GM12874 (cell line): ENCODE measurements around the gene METTL23.

Experiments used
- TF ChIP-seq, protein P1 (sequence below): IDR thresholded peaks from 2 replicates; pipeline ENCODE4 v1.5.1; 2011; ENCODE audit warnings: low read depth, mild to moderate bottlenecking, control low read depth, low read length, moderate library complexity; ENCODE audit not compliant: insufficient read depth

The METTL23 gene

GRCh38 chr17:76781056-76781982 lies 54.7 kb downstream of the METTL23 start:
- TF ChIP-seq, protein P1, sequence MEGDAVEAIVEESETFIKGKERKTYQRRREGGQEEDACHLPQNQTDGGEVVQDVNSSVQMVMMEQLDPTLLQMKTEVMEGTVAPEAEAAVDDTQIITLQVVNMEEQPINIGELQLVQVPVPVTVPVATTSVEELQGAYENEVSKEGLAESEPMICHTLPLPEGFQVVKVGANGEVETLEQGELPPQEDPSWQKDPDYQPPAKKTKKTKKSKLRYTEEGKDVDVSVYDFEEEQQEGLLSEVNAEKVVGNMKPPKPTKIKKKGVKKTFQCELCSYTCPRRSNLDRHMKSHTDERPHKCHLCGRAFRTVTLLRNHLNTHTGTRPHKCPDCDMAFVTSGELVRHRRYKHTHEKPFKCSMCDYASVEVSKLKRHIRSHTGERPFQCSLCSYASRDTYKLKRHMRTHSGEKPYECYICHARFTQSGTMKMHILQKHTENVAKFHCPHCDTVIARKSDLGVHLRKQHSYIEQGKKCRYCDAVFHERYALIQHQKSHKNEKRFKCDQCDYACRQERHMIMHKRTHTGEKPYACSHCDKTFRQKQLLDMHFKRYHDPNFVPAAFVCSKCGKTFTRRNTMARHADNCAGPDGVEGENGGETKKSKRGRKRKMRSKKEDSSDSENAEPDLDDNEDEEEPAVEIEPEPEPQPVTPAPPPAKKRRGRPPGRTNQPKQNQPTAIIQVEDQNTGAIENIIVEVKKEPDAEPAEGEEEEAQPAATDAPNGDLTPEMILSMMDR, result no peak

DNA sequence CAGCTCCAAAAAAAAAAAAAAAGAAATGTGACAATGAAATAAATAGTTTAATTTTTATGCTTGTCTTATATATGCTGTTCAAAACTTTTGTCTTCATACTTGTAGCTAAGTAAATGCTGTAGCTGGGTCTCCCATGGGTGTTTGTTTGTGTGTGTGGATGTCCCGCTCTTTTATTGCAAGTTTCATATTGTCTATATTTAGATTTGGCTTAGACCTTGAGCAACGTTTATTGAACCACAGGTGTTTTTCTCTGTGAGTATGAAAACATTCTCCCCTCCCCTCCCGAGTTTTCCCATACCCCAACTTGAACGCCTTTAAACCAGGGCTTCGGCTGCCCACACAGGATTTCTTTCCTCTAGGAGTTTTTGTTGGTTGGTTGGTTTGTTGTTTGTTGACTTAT lies 56.5 kb downstream of the METTL23 start:
- TF ChIP-seq, protein P1, result no peak
